Stomach (tissue), 9 donors: ENCODE data around the gene SECISBP2. TPM values are rescaled to one million over a fixed set of nuclear protein-coding genes. Genes with fewer than 3 reads are reported as not detected.

Experiments used
- DNase-seq, 2 donors: peaks; one replicate each; pipeline versions ENCODE4 v3.0.0 to v3.0.0-alpha.2; 2013 to 2019
- H3K27ac ChIP-seq, 5 donors: fragments of 200-600 bp in 4 of 5; sonication (generic) in 4 of 5; one replicate each; pipeline ENCODE4 v1.5.1; 2013 to 2019; ENCODE audit warnings: mild to moderate bottlenecking in 1 of 5, moderate library complexity in 1 of 5
- H3K27me3 ChIP-seq, 3 donors: fragments of 200-600 bp; sonication (generic); one replicate each; pipeline ENCODE4 v1.5.1; 2017 to 2019; ENCODE audit warnings: mixed run types in 1 of 3
- H3K36me3 ChIP-seq, 4 donors: fragments of 200-600 bp; sonication (generic); 1 replicate in 3 of 4; 2 replicates in 1 of 4; pipeline ENCODE4 v1.5.1; 2016 to 2019
- H3K4me1 ChIP-seq, 4 donors: fragments of 200-600 bp; sonication (generic); one replicate each; pipeline ENCODE4 v1.5.1; 2016 to 2019
- H3K4me3 ChIP-seq, 4 donors: fragments of 200-600 bp; sonication (generic) in 3 of 4; one replicate each; pipeline ENCODE4 v1.5.1; 2016 to 2019; ENCODE audit warnings: mild to moderate bottlenecking in 1 of 4
- H3K9me3 ChIP-seq, 4 donors: fragments of 200-600 bp; sonication (generic); one replicate each; pipeline ENCODE4 v1.5.1; 2016 to 2019
- CTCF ChIP-seq, 7 experiments: fragments of 450-650 bp in 4 of 7; fragments of 200-600 bp in 3 of 7; sonication (generic) in 3 of 7; IDR thresholded peaks; one replicate each; pipeline ENCODE4 v1.5.1; 2016 to 2019; ENCODE audit warnings: antibody characterized with exemption in 7 of 7, control low read depth in 2 of 7, mild to moderate bottlenecking in 1 of 7
- EP300 ChIP-seq: sonication (generic); formaldehyde crosslinking; IDR thresholded peaks from one replicate; pipeline ENCODE4 v1.6.1; 2017; ENCODE audit warnings: antibody characterized with exemption
- POLR2A ChIP-seq, 4 donors: fragments of 450-650 bp; IDR thresholded peaks; one replicate each; pipeline ENCODE4 v1.6.1; 2016; ENCODE audit warnings: antibody characterized with exemption in 4 of 4, control low read depth in 2 of 4, mild to moderate bottlenecking in 1 of 4, moderate library complexity in 1 of 4
- POLR2AphosphoS5 ChIP-seq, 3 donors: sonication (generic); formaldehyde crosslinking; IDR thresholded peaks; one replicate each; pipeline ENCODE4 v1.6.1; 2016; ENCODE audit warnings: antibody characterized with exemption in 3 of 3
- WGBS, 5 donors: extraction: QIAGEN DNeasy Blood & Tissue Kit in 3 of 5; methylation state at CpG; one replicate each; pipeline versions ENCODE4 v1.1.5 to v1.1.7; 2013 to 2018; 5-methylcytosine and 5-hydroxymethylcytosine counted together
- intact Hi-C: fragments of 100-400 bp; cut with DNase I; formaldehyde crosslinking; loops from one replicate; pipeline ENCODE4 v1.15.1; 2023; ENCODE audit warnings: low total_unique reads
- polyA plus RNA-seq, 3 donors: library from polyadenylated mRNA; stranded (reverse); fragments of 200-250 nt; gene quantifications; one replicate each; pipeline ENCODE4 v1.2.3, GENCODE V29; 2013
- total RNA-seq, 5 donors: library from RNA; depleted of rRNA; stranded (reverse); fragments of >200 nt; gene quantifications; one replicate each; pipeline versions ENCODE4 v1.1.0 to v1.2.3, GENCODE V29; 2014 to 2016
- donor health status: healthy with polysubstance abuse.
- donor health status: Bipolar disorder and iron deficiency.
- donor health status: healthy.

The SECISBP2 gene
- total and polyA plus RNA-seq, 8 donors, result 18.1 to 136 (median 70.3) TPM

DNA sequence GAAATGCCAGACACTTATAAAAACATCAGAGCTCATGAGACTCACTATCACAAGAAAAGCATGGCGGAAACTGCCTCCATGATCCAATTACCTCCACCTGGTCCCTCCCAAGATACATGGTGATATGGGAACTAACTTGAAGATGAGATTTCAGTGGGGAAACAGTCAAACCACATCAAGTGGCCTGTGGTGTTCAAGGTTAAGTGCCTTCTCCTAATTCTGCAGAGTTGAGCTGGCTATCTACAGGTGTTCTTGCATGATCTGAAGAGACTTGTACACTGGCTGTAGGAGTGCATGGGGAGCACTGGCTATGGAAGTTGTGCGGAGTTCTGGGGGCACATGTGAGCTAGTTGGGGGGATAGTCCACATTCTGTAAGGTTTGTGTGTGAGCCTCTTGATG is 41.3 kb upstream of the SECISBP2 start:
- intact Hi-C loops, result no loop called here
- Histone ChIP-seq H3K36me3 (no peaks in the 10 kb centered on the region), H3K4me3 (no peak overlapping the region), H3K27me3 (no peaks in the 10 kb centered on the region), H3K9me3 (peaks cover 3 to 36% (median 18%) of the 10 kb centered on the region in 4 donors), H3K4me1 (peaks cover 0 to 12% (median 5%) of the 10 kb centered on the region in 4 donors), H3K27ac (peak overlapping the region in 1 of 5 donors; percentile 3)
- no peak for DNase-seq
- TF ChIP-seq CTCF (IDR thresholded peaks at IDR 0.05), result no peak
- no peak for TF ChIP-seq EP300
- TF ChIP-seq POLR2A (IDR thresholded peaks at IDR 0.05), result no peak
- TF ChIP-seq POLR2AphosphoS5 (IDR thresholded peaks at IDR 0.05), result no peak
- WGBS, 5 donors, result 95 to 100% (median 97%) methylated on average over 2 of the region's 2 CpGs

DNA sequence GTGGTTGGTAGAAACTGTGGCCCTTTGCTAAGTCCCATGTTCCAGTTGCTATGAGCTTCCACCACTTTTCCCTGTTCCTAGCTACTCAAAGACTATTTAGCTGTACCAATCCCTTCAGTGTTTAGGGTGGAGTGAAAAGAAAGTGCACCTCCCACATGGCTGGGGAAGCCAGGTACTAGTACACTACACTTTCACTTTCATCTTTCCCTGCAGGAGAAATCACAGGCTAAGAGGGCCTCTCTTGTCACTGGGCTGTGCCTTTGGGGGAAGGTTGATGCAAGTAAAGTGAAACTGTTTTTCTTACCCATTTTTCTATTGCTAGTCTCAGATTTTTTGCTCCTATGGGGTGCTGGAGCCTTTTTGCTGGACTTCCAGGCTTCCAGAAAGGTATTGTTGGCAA is 40.8 kb upstream of the SECISBP2 start:
- Histone ChIP-seq H3K9me3 (peaks cover 3 to 32% (median 16%) of the 10 kb centered on the region in 4 donors), H3K27ac (peak overlapping the region in 1 of 5 donors; percentile 3), H3K4me1 (peaks cover 0 to 16% (median 7%) of the 10 kb centered on the region in 4 donors), H3K27me3 (no peaks in the 10 kb centered on the region), H3K36me3 (no peaks in the 10 kb centered on the region), H3K4me3 (no peak overlapping the region)
- peak; percentile 33 to 59 for DNase-seq
- intact Hi-C loops, result no loop called here
- TF ChIP-seq EP300 (no peak), CTCF (IDR thresholded peaks at IDR 0.05) (no peak), POLR2A (IDR thresholded peaks at IDR 0.05) (no peak), POLR2AphosphoS5 (IDR thresholded peaks at IDR 0.05) (no peak)

GRCh38 chr9:89278551-89278950 is 39.7 kb upstream of the SECISBP2 start:
- Histone ChIP-seq H3K27me3 (no peaks in the 10 kb centered on the region), H3K9me3 (peaks cover 3 to 21% (median 10%) of the 10 kb centered on the region in 4 donors), H3K27ac (no peak overlapping the region), H3K36me3 (no peaks in the 10 kb centered on the region), H3K4me1 (peaks cover 0 to 19% (median 7%) of the 10 kb centered on the region in 4 donors), H3K4me3 (no peak overlapping the region)
- DNase-seq, result no peak
- TF ChIP-seq CTCF (IDR thresholded peaks at IDR 0.05) (no peak), POLR2AphosphoS5 (IDR thresholded peaks at IDR 0.05) (no peak)
- 94 to 100% (median 96%) methylated on average over 2 of the region's 2 CpGs for WGBS, 5 donors
- intact Hi-C loops, result no loop called here

- intact Hi-C loops, result no loop called here
- 60 to 72% (median 65%) methylated on average over 5 of the region's 5 CpGs for WGBS, 5 donors
- no peak overlapping the region for H3K4me3 ChIP-seq
- H3K27me3 ChIP-seq, result no peaks in the 10 kb centered on the region
- peak in 1 of 2 donors; percentile 72 for DNase-seq
- no peaks in the 10 kb centered on the region for H3K36me3 ChIP-seq
- peaks cover 0 to 19% (median 7%) of the 10 kb centered on the region in 4 donors for H3K4me1 ChIP-seq
- peaks cover 0 to 15% (median 5%) of the 10 kb centered on the region in 4 donors for H3K9me3 ChIP-seq
- H3K27ac ChIP-seq, result no peak overlapping the region
- TF ChIP-seq CTCF (IDR thresholded peaks at IDR 0.05) (peak in 5 of 7 experiments; percentile 23 to 71 (median 61)), POLR2AphosphoS5 (IDR thresholded peaks at IDR 0.05) (no peak)
Observed at GRCh38 chr9:89278997-89279739, 39.1 kb upstream of the SECISBP2 start.
